ENCODE measurements around the gene ABCC12. TPM values are rescaled to one million over a fixed set of nuclear protein-coding genes. Genes with fewer than 3 reads are reported as not detected.

Gene ABCC12
- total and polyA plus RNA-seq, 7 donors: not detected

DNA sequence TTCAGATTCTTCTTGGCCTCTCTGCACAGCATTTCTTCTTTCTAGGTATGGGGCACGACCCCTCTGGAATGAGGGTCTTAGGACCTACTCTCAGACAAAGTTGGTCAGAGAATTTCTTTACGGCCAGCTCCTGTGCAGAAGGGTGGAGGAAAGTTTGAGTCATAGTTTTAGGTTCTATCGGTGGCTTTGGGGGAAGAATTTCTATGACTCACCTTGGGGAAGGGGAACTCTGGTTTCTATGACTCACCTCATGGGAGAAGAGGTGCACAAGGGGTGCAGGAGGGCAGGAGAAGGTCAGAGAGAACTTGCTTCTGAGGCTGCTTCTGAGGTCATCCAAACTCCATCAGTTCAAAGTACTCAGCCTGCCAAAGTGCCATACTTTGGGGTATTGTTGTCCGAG, 2.5 kb upstream of the ABCC12 start:
- peaks cover 0 to 5% (median 2%) of the 10 kb centered on the region in 4 donors for H3K4me1 ChIP-seq
- no peaks in the 10 kb centered on the region for H3K36me3 ChIP-seq
- no peak overlapping the region for H3K27ac ChIP-seq
- peaks cover 0 to 18% (median 8%) of the 10 kb centered on the region in 3 donors for H3K27me3 ChIP-seq
- no peak for DNase-seq
- no peak for TF ChIP-seq POLR2A (IDR thresholded peaks at IDR 0.05)
- TF ChIP-seq POLR2AphosphoS5 (IDR thresholded peaks at IDR 0.05): no peak
- TF ChIP-seq, protein P1, sequence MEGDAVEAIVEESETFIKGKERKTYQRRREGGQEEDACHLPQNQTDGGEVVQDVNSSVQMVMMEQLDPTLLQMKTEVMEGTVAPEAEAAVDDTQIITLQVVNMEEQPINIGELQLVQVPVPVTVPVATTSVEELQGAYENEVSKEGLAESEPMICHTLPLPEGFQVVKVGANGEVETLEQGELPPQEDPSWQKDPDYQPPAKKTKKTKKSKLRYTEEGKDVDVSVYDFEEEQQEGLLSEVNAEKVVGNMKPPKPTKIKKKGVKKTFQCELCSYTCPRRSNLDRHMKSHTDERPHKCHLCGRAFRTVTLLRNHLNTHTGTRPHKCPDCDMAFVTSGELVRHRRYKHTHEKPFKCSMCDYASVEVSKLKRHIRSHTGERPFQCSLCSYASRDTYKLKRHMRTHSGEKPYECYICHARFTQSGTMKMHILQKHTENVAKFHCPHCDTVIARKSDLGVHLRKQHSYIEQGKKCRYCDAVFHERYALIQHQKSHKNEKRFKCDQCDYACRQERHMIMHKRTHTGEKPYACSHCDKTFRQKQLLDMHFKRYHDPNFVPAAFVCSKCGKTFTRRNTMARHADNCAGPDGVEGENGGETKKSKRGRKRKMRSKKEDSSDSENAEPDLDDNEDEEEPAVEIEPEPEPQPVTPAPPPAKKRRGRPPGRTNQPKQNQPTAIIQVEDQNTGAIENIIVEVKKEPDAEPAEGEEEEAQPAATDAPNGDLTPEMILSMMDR (IDR thresholded peaks at IDR 0.05): no peak
- WGBS, 2 donors: 60 to 62% methylated on average over 4 of the region's 4 CpGs
- H3K9me3 ChIP-seq: no peaks in the 10 kb centered on the region
- intact Hi-C loops (cut with DNase I): no loop called here
- no peak overlapping the region for H3K4me3 ChIP-seq

DNA sequence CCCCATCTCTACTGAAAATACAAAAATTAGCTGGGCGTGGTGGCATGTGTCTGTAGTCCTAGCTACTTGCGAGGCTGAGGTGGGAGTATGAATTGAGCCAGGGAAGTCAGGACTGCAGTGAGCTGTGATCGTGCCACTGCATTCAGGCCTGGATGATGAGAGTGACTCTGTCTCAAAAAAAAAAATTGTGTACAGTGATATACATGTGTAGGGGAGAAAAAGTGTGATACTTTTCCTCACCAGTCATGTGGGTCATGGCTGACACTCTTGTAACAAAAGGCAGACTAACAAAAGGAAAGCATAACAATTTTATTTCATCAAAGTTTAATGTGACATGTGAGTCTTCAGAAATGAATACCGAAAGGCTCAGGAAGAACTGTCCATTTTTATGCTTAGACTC, 2.0 kb upstream of the ABCC12 start:
- Histone ChIP-seq H3K27me3 (peaks cover 0 to 18% (median 8%) of the 10 kb centered on the region in 3 donors), H3K36me3 (no peaks in the 10 kb centered on the region), H3K27ac (no peak overlapping the region), H3K9me3 (no peaks in the 10 kb centered on the region), H3K4me1 (peaks cover 0 to 5% (median 2%) of the 10 kb centered on the region in 4 donors), H3K4me3 (no peak overlapping the region)
- intact Hi-C loops (cut with DNase I): no loop called here
- no peak for DNase-seq
- TF ChIP-seq, protein P1 (IDR thresholded peaks at IDR 0.05): no peak
- TF ChIP-seq EP300 (IDR thresholded peaks at IDR 0.05) (no peak), POLR2A (IDR thresholded peaks at IDR 0.05) (no peak), POLR2AphosphoS5 (IDR thresholded peaks at IDR 0.05) (no peak)
- WGBS, 2 donors: 84% methylated on average over 4 of the region's 4 CpGs

DNA sequence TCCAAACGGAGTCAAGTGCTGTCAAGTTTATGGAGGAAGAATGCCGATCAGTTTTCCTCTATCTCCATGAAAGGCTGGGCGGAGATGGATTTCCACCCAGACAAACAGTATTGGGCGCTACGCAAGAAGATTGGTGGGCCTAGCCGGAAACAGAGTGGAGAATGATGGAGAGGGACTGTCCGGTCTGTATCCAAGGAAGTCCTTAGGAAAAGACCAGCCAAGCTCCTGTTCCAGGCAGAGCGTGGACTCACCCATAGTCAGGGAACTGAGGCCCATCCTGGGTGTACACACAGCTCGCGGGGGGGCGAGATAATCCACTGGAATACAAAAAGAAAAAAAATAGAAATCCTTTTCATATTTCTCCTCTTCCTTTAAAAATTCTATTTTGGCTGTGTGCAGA, 1.5 kb upstream of the ABCC12 start:
- peaks cover 0 to 18% (median 8%) of the 10 kb centered on the region in 3 donors for H3K27me3 ChIP-seq
- no peak overlapping the region for H3K4me3 ChIP-seq
- H3K27ac ChIP-seq: no peak overlapping the region
- DNase-seq: no peak
- peaks cover 0 to 5% (median 2%) of the 10 kb centered on the region in 4 donors for H3K4me1 ChIP-seq
- intact Hi-C loops (cut with DNase I): no loop called here
- H3K36me3 ChIP-seq: no peaks in the 10 kb centered on the region
- TF ChIP-seq EP300 (IDR thresholded peaks at IDR 0.05) (no peak), POLR2AphosphoS5 (IDR thresholded peaks at IDR 0.05) (no peak), POLR2A (IDR thresholded peaks at IDR 0.05) (no peak)
- TF ChIP-seq, protein P1 (IDR thresholded peaks at IDR 0.05): no peak
- no peaks in the 10 kb centered on the region for H3K9me3 ChIP-seq
- WGBS, 2 donors: 85 to 88% methylated on average over 11 of the region's 11 CpGs

DNA sequence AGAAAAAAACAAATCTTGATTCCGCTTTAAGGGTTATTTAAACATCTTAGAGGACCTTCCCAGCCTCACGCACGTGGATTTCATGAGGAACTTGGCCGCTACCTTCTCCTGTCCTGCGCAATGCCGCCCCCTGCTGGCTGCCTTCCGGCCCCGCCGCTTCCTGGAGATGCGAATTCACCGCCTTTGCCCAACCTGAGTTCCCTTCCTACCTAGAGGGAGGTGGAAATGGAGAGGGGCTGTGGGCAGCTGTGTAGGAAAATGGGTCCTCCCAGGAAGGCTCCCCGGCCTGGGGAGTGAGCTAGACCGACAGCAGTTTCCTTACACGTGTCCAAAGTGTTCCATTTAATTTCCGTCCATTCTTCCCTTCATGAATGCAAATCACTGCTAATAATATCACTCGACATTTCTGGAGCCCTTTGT, 1.0 kb upstream of the ABCC12 start:
- WGBS, 2 donors: 11% methylated on average over 16 of the region's 16 CpGs
- intact Hi-C loops (cut with DNase I): loop anchor here (1.0 kb wide), 1 partner anchor 1015 kb away; no protein-coding TSS in a partner anchor
- no peaks in the 10 kb centered on the region for H3K36me3 ChIP-seq
- no peak overlapping the region for H3K27ac ChIP-seq
- no peak overlapping the region for H3K4me3 ChIP-seq
- peaks cover 0 to 18% (median 8%) of the 10 kb centered on the region in 3 donors for H3K27me3 ChIP-seq
- no peak for TF ChIP-seq EP300 (IDR thresholded peaks at IDR 0.05)
- TF ChIP-seq, protein P1 (IDR thresholded peaks at IDR 0.05): peak; percentile 44 to 90 (median 68)
- no peaks in the 10 kb centered on the region for H3K9me3 ChIP-seq
- peak; percentile 82 for DNase-seq
- peaks cover 0 to 5% (median 2%) of the 10 kb centered on the region in 4 donors for H3K4me1 ChIP-seq

DNA sequence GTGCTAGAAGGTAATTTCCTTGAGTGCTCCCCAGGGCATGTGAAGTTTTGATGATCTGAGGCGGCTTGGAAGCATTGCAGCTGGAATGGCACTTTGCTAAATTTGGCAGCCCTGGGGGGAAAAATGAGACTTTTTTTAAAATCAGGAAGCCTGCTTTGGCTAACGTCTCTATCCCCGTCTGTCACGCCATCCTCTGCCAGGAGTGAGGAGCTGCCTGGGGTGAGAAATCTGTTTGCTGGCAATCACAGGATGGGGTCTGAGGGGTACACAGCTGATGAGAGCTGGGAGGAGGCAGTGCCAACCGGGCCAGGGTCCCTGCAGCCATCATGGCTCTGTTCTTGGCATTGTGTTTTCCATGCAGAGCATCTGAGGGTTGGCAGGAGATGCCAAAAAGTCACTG, 2.0 kb downstream of the ABCC12 start:
- no peak overlapping the region for H3K4me3 ChIP-seq
- peaks cover 0 to 18% (median 8%) of the 10 kb centered on the region in 3 donors for H3K27me3 ChIP-seq
- H3K27ac ChIP-seq: no peak overlapping the region
- intact Hi-C loops (cut with DNase I): no loop called here
- H3K9me3 ChIP-seq: no peaks in the 10 kb centered on the region
- no peaks in the 10 kb centered on the region for H3K36me3 ChIP-seq
- WGBS, 2 donors: 72 to 79% methylated on average over 5 of the region's 5 CpGs
- no peak for DNase-seq
- H3K4me1 ChIP-seq: peaks cover 0 to 5% (median 2%) of the 10 kb centered on the region in 4 donors
- no peak for TF ChIP-seq EP300 (IDR thresholded peaks at IDR 0.05)
- TF ChIP-seq POLR2A (IDR thresholded peaks at IDR 0.05): no peak
- TF ChIP-seq, protein P1 (IDR thresholded peaks at IDR 0.05): no peak
- TF ChIP-seq POLR2AphosphoS5 (IDR thresholded peaks at IDR 0.05): no peak
